Kidney epithelial cell (primary cell): ENCODE results near the gene OSBPL5. TPM values are rescaled to one million over a fixed set of nuclear protein-coding genes. Genes with fewer than 3 reads are reported as not detected.

Experiments
- DNase-seq: peaks from one replicate; pipeline ENCODE4 v3.0.0-alpha.2; 2010; ENCODE audit warnings: low read depth
- H3K27me3 ChIP-seq: 2 replicates; pipeline ENCODE4 v1.6.0; 2011; ENCODE audit warnings: low read length; ENCODE audit not compliant: control insufficient read depth, insufficient read depth
- H3K36me3 ChIP-seq: 2 replicates; pipeline ENCODE4 v1.5.1; 2011; ENCODE audit warnings: low read length; ENCODE audit not compliant: control insufficient read depth, insufficient read depth
- H3K4me3 ChIP-seq: 2 replicates; pipeline ENCODE4 v1.5.1; 2011; ENCODE audit warnings: low read depth, mild to moderate bottlenecking, control low read depth, low read length
- total RNA-seq: library from RNA; depleted of rRNA; stranded (reverse); fragments of >200 nt; gene quantifications from 2 replicates; pipeline ENCODE4 v1.2.3, GENCODE V29; 2015
- TF ChIP-seq, protein P1 (sequence below): IDR thresholded peaks from 2 replicates; pipeline ENCODE4 v1.5.1; 2011; ENCODE audit warnings: mild to moderate bottlenecking, moderate library complexity, low read length, control low read depth, inconsistent platforms; ENCODE audit not compliant: insufficient read depth, poor library complexity, severe bottlenecking

OSBPL5 gene
- total RNA-seq, 1 donor from 2014 or later = 10.2 TPM

DNA sequence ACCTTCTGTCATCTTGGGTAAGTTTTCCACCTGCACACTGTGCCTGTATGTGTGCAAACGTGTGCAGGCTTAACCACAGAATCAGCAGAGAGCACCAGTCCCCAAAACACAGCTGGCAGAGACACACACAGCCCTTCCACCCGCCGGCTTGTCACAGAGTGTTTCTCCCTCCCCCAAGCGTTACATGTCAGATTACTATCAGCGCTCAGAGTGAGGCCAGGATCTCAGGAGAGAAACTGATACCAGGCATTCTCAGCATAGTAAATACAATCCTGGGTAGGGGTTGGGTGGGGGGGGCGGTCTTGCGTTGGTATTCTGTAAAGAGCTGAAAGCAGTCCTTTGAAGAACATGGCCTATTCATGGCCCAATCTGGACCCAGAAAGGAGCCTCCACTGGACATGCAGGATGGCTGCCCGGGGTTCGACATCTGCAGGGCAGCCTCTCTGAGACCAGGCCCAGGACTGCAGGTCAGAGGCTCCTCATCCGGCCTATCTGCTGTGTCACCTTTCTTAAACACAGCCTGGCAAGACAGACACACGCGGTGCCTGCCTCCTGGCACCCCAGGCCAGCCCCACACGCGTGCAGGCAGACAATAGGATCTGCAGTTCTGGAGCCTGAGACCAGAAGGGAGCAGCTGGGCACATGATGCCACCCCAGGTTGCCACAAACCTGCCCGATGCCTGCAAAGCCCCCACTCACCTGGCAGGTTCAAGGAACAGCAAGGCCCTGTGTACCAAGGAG lies 1.7 kb downstream of the OSBPL5 start:
- H3K36me3 ChIP-seq = no peaks in the 10 kb centered on the region
- no peak overlapping the region for H3K4me3 ChIP-seq
- TF ChIP-seq, protein P1, sequence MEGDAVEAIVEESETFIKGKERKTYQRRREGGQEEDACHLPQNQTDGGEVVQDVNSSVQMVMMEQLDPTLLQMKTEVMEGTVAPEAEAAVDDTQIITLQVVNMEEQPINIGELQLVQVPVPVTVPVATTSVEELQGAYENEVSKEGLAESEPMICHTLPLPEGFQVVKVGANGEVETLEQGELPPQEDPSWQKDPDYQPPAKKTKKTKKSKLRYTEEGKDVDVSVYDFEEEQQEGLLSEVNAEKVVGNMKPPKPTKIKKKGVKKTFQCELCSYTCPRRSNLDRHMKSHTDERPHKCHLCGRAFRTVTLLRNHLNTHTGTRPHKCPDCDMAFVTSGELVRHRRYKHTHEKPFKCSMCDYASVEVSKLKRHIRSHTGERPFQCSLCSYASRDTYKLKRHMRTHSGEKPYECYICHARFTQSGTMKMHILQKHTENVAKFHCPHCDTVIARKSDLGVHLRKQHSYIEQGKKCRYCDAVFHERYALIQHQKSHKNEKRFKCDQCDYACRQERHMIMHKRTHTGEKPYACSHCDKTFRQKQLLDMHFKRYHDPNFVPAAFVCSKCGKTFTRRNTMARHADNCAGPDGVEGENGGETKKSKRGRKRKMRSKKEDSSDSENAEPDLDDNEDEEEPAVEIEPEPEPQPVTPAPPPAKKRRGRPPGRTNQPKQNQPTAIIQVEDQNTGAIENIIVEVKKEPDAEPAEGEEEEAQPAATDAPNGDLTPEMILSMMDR = no peak
- peaks cover 11% of the 10 kb centered on the region for H3K27me3 ChIP-seq
- DNase-seq = no peak

DNA sequence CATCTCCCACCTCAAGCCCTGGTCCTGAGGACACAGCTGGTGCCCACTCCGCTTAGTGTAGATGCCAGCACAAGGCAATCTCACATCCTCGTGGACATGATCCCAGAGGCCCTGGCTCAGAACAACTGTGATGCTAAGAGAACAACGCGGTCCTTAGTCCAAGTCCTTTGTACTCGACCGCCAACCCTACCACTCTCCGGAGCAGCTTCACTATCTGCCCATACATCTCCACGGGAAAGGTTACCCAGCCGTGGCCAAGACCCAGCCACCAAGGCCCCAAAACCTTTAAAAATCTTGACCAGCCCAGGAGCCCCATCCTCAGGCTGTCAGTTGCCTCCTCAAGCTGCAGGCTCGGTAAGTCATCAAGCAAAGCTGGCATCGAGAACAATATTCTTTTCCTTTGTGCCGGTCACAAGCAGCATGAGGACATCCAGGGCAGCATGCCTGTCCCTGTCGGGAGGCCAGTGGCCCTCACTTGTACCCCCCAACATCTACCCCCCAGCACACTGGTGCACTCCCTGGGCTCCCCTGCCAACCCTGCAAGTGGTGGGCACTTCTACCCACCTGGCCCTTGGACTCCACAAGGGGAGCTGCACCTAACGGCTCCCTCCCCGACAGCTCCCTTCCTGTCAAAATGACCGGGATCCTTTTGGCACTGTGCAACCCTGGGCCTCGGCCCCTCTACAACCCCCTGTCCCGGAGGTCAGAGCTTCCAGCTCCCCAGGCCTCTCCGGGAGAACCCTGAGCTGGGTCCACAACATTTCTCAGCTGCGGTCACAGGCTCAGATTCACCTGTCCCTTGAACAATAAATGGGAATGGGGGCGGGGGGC lies 2.5 kb downstream of the OSBPL5 start:
- DNase-seq = no peak
- peaks cover 4% of the 10 kb centered on the region for H3K27me3 ChIP-seq
- TF ChIP-seq, protein P1 = no peak
- H3K4me3 ChIP-seq = no peak overlapping the region
- H3K36me3 ChIP-seq = no peaks in the 10 kb centered on the region

DNA sequence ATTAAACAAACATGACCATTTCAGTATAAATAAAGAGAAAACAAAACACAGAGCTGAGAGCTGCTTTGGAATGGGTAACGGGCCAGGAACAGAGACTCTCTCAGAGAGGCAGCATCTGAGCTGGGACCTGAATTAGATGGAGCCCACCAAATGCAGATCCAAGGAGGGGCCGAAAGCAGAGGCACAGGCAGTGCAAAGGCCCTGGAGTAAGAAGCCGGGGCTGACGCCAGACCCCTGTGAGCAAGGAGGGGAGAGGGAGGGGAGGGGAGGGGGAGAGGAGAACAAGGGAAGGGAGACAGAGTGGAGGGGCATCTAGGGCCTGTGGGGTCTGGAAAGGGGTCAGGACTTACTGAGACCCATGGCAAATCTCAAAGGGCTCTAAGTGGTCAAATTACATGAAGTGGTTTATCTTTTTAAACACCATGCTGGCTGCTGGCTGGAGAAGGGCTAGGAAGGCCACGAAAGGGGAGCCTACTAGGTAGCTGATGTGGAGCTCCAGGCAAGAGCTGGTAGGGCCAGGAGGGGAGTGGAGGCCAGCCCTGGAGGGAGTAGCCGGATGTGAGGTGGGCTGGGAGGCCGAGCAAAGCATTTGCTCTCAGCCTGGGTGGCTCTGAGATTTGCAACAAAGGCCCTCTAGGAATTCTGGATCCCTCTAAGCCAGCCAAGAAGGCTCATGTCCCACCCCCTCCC lies 3.2 kb downstream of the OSBPL5 start:
- Histone ChIP-seq H3K27me3 (peaks cover 4% of the 10 kb centered on the region), H3K4me3 (no peak overlapping the region), H3K36me3 (no peaks in the 10 kb centered on the region)
- DNase-seq = no peak
- TF ChIP-seq, protein P1 = no peak

DNA sequence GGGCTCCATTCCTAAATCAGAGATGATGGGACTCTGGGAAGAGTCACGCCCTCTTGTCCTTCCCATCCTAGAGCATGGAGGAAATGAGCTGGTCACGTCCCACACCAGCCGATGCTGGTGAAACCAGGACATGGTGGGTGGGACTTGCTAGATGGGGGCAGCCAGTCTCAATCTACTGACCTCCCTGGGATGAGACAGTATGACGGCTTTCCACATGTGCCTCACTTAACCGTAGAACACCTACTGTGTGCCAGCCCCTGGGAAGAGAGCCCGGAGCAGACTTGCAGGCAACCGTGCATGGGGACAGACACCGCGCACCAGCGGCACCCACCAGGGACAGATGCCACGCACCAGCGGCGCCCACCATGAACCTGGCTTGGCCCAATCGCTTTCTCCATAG lies 3.8 kb downstream of the OSBPL5 start:
- no peak for DNase-seq
- TF ChIP-seq, protein P1 = no peak
- no peak overlapping the region for H3K4me3 ChIP-seq
- no peaks in the 10 kb centered on the region for H3K36me3 ChIP-seq
- H3K27me3 ChIP-seq = peaks cover 2% of the 10 kb centered on the region

DNA sequence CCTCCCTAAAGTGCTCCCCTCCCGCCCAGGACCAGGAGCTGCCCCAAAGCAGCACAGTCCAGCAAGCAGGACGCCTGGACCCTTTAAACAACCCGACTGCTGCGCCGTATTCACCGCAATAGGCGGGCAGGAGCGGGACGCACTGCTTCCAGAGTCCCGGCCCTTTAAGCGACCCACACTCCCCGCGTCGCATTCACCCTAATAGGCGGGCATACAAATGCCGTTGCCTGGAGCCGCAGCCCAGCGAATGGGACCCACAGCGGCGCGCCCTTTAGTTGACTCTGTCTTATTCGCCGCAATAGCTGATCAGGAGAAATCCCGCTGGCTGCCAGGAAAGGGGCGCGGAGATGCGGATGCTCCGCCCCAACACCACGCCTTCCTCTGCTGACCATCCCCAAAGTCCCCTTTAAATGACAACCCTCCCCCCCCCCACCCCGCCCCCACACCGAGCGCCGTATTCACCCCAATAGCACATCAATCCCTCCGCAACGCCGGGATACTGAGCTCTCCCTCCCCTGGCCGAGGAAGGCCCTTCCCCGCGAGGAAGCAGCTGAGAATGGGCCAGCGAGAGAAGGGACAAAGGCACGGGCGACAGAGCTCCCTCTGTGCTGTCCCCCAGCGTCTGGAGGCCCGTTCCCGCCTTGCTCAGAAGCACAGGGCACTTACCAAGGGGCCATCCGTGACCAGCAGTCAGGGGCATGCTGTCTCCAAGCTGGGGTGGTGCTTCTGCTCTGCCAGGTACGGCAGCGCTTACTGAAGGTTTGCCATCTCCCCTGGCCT lies 4.7 kb downstream of the OSBPL5 start:
- Histone ChIP-seq H3K36me3 (no peaks in the 10 kb centered on the region), H3K27me3 (peaks cover under 1% of the 10 kb centered on the region), H3K4me3 (peak overlapping the region; percentile 28)
- peak; percentile 49 for DNase-seq
- TF ChIP-seq, protein P1 = no peak
